Activated T-helper 9 cell treated with anti-CD3 and anti-CD28 coated beads, Interleukin-2, amount 50 U/mL, for 16 hours (primary cell): ENCODE measurements around the gene INSYN2A.

Source experiments
- DNase-seq: peaks from one replicate; pipeline ENCODE4 v3.0.0-alpha.2; 2020; ENCODE audit warnings: low read depth

INSYN2A gene

GRCh38 chr10:127154831-127155620 lies 41.4 kb downstream of the INSYN2A start:
- DNase-seq = no peak

GRCh38 chr10:127153181-127153580 lies 43.2 kb downstream of the INSYN2A start:
- DNase-seq = no peak

- no peak for DNase-seq
Measured at GRCh38 chr10:127151981-127152699, 44.3 kb downstream of the INSYN2A start.

GRCh38 chr10:127151541-127151940 lies 44.9 kb downstream of the INSYN2A start:
- DNase-seq = no peak

- no peak for DNase-seq
Measured at GRCh38 chr10:127150136-127150535, 46.3 kb downstream of the INSYN2A start.

GRCh38 chr10:127149501-127150081 lies 46.8 kb downstream of the INSYN2A start:
- no peak for DNase-seq

- DNase-seq = no peak
Measured at GRCh38 chr10:127148933-127149220, 47.5 kb downstream of the INSYN2A start.

- DNase-seq = no peak
Measured at GRCh38 chr10:127148066-127148932, 48.1 kb downstream of the INSYN2A start.

- DNase-seq = no peak
Measured at GRCh38 chr10:127146661-127147060, 49.7 kb downstream of the INSYN2A start.
